GM23338 (cell line): ENCODE results near the gene SPDL1. TPM values are rescaled to one million over a fixed set of nuclear protein-coding genes. Genes with fewer than 3 reads are reported as not detected.

Experiments
- ATAC-seq: fragments of 200-7000 bp; cut with Tn5 transposase; 3 replicates; pipeline ENCODE4 v1.9.1; 2020
- DNase-seq: peaks from one replicate; pipeline ENCODE4 v3.0.0-alpha.2; 2015; ENCODE audit warnings: low spot score
- H2AFZ ChIP-seq: fragments of 200-600 bp; sonication (generic); 2 replicates; pipeline ENCODE4 v1.8.0; 2016; ENCODE audit warnings: antibody characterized with exemption, mild to moderate bottlenecking, moderate library complexity
- H3F3A ChIP-seq: fragments of 200-600 bp; sonication (generic); replicated peaks from 2 replicates; pipeline ENCODE4 v1.8.0; 2017; ENCODE audit warnings: antibody characterized with exemption, mixed run types, low read depth
- H3K27ac ChIP-seq: fragments of 200-600 bp; sonication (generic); 2 replicates; pipeline ENCODE4 v1.6.1; 2016; ENCODE audit warnings: low read depth
- H3K27me3 ChIP-seq: fragments of 200-600 bp; sonication (generic); 2 replicates; pipeline ENCODE4 v1.8.0; 2016; ENCODE audit warnings: mild to moderate bottlenecking, mixed run types, moderate library complexity; ENCODE audit not compliant: insufficient read depth
- H3K36me3 ChIP-seq: fragments of 200-600 bp; sonication (generic); 2 replicates; pipeline ENCODE4 v1.8.0; 2016; ENCODE audit warnings: mild to moderate bottlenecking; ENCODE audit not compliant: insufficient read depth
- H3K4me1 ChIP-seq: fragments of 200-600 bp; sonication (generic); 2 replicates; pipeline ENCODE4 v1.8.0; 2016; ENCODE audit warnings: mild to moderate bottlenecking, moderate library complexity; ENCODE audit not compliant: insufficient read depth
- H3K4me2 ChIP-seq: fragments of 200-600 bp; sonication (generic); 2 replicates; pipeline ENCODE4 v1.7.1; 2017; ENCODE audit warnings: mixed run types
- H3K4me3 ChIP-seq: fragments of 200-600 bp; sonication (generic); 2 replicates; pipeline ENCODE4 v1.6.1; 2016; ENCODE audit warnings: mixed run types
- H3K79me2 ChIP-seq: fragments of 200-600 bp; sonication (generic); replicated peaks from 2 replicates; pipeline ENCODE4 v1.8.0; 2017; ENCODE audit warnings: mild to moderate bottlenecking; ENCODE audit not compliant: insufficient read depth
- H3K9me2 ChIP-seq: fragments of 200-600 bp; sonication (generic); 2 replicates; pipeline ENCODE4 v1.8.0; 2017; ENCODE audit not compliant: insufficient read depth
- H4K20me1 ChIP-seq: fragments of 200-600 bp; sonication (generic); replicated peaks from 2 replicates; pipeline ENCODE4 v1.8.0; 2017; ENCODE audit warnings: mild to moderate bottlenecking; ENCODE audit not compliant: insufficient read depth
- H3K27ac Mint-ChIP-seq: 2 replicates; pipeline ENCODE4 v1.8.0; 2020; ENCODE audit warnings: inconsistent platforms, mild to moderate bottlenecking, moderate library complexity, mixed read lengths
- H3K27me3 Mint-ChIP-seq: 3 replicates; pipeline ENCODE4 v1.8.0; 2022; ENCODE audit warnings: low read depth, mild to moderate bottlenecking, moderate library complexity, mixed read lengths, inconsistent platforms; ENCODE audit not compliant: insufficient read depth, poor library complexity
- H3K36me3 Mint-ChIP-seq: 3 replicates; pipeline ENCODE4 v1.8.0; 2021; ENCODE audit warnings: low read depth, mild to moderate bottlenecking, inconsistent platforms, moderate library complexity, mixed read lengths
- H3K4me1 Mint-ChIP-seq: 3 replicates; pipeline ENCODE4 v1.8.0; 2020; ENCODE audit warnings: mild to moderate bottlenecking, inconsistent platforms, mixed read lengths
- H3K4me3 Mint-ChIP-seq: 3 replicates; pipeline ENCODE4 v1.8.0; 2021; ENCODE audit warnings: moderate library complexity, mild to moderate bottlenecking, inconsistent platforms, mixed read lengths
- H3K9me3 Mint-ChIP-seq: 3 replicates; pipeline ENCODE4 v1.8.0; 2020; ENCODE audit warnings: moderate library complexity, mild to moderate bottlenecking, inconsistent platforms, mixed read lengths
- CTCF ChIP-seq, 2 experiments: fragments of 200-600 bp in 1 of 2; sonication (generic) in 1 of 2; conservative IDR thresholded peaks; 2 replicates each; pipeline versions ENCODE4 v1.5.1 to v1.6.1; 2016 to 2017; ENCODE audit warnings: antibody characterized with exemption in 2 of 2, low read depth in 2 of 2, mild to moderate bottlenecking in 2 of 2, moderate library complexity in 1 of 2
- ETS1 ChIP-seq: IDR thresholded peaks from 2 replicates; pipeline ENCODE4 v1.6.1; 2016; ENCODE audit warnings: antibody characterized with exemption
- EZH2 ChIP-seq: fragments of 200-600 bp; sonication (generic); IDR thresholded peaks from one replicate; pipeline ENCODE4 v1.8.0; 2017; ENCODE audit warnings: antibody characterized with exemption, mild to moderate bottlenecking, low read depth; ENCODE audit not compliant: unreplicated experiment
- EZH2phosphoT487 ChIP-seq: fragments of 200-600 bp; sonication (generic); IDR thresholded peaks from one replicate; pipeline ENCODE4 v1.8.1; 2018; ENCODE audit warnings: antibody characterized with exemption; ENCODE audit not compliant: unreplicated experiment
- JUNB ChIP-seq: IDR thresholded peaks from one replicate; pipeline ENCODE4 v1.6.1; 2016; ENCODE audit warnings: antibody characterized with exemption; ENCODE audit not compliant: unreplicated experiment
- NANOG ChIP-seq: IDR thresholded peaks from 2 replicates; pipeline ENCODE4 v1.6.1; 2016; ENCODE audit warnings: antibody characterized with exemption, borderline replicate concordance
- POLR2AphosphoS5 ChIP-seq: IDR thresholded peaks from 2 replicates; pipeline ENCODE4 v1.6.1; 2016; ENCODE audit warnings: antibody characterized with exemption, low read depth
- REST ChIP-seq: IDR thresholded peaks from one replicate; pipeline ENCODE4 v1.6.1; 2018; ENCODE audit warnings: antibody characterized with exemption; ENCODE audit not compliant: unreplicated experiment
- STAT1 ChIP-seq: IDR thresholded peaks from one replicate; pipeline ENCODE4 v1.6.1; 2016; ENCODE audit warnings: antibody characterized with exemption; ENCODE audit not compliant: unreplicated experiment
- ZNF114 ChIP-seq: fragments of 250-450 bp; sonication (Bioruptor Pico); IDR thresholded peaks from 2 replicates; pipeline ENCODE4 v1.5.0; 2020; ENCODE audit warnings: mild to moderate bottlenecking, moderate library complexity
- ZNF331 ChIP-seq: fragments of 250-450 bp; sonication (Bioruptor Pico); IDR thresholded peaks from 2 replicates; pipeline ENCODE4 v1.5.0; 2020; ENCODE audit warnings: low read depth, mild to moderate bottlenecking, moderate library complexity
- ZNF462 ChIP-seq: fragments of 250-450 bp; sonication (Bioruptor Pico); IDR thresholded peaks from 2 replicates; pipeline ENCODE4 v1.5.0; 2020; ENCODE audit warnings: mild to moderate bottlenecking, moderate library complexity
- polyA plus RNA-seq: library from polyadenylated mRNA; unstranded; fragments of >200 nt; fragmentation: Nextera tagmentation; extraction: Ambion mirVana; gene quantifications from 2 replicates; pipeline ENCODE4 v1.2.1, GENCODE V29; 2016
- total RNA-seq: library from RNA; depleted of rRNA; stranded (reverse); fragments of >200 nt; shearing (Covaris generic); gene quantifications from 2 replicates; pipeline ENCODE4 v1.2.3, GENCODE V29; 2014

SPDL1 gene
- total and polyA plus RNA-seq, 2 experiments from 2014 or later: 76.9 to 79.6 TPM

- DNase-seq (no peak), ATAC-seq (no peak)
- Mint-ChIP-seq H3K36me3 (no peaks in the 10 kb centered on the region), H3K4me1 (peaks cover 4% of the 10 kb centered on the region; the same call in 2 of the 3 replicates), H3K27me3 (peaks cover 4% of the 10 kb centered on the region), H3K9me3 (no peaks in the 10 kb centered on the region), H3K27ac (no peak overlapping the region), H3K4me3 (no peak overlapping the region)
- no peak for TF ChIP-seq EZH2
- TF ChIP-seq ETS1: no peak
- TF ChIP-seq STAT1: no peak
- no peak for TF ChIP-seq REST
- TF ChIP-seq ZNF462: no peak
- no peak for TF ChIP-seq POLR2AphosphoS5
- no peak for TF ChIP-seq ZNF331 (CRISPR knock-in tag)
- TF ChIP-seq NANOG: no peak
- TF ChIP-seq EZH2phosphoT487: no peak
- no peak for TF ChIP-seq ZNF114 (CRISPR knock-in tag)
- TF ChIP-seq CTCF (conservative IDR thresholded peaks at IDR 0.05; ENCODE audit: low read depth in 2 of 2): no peak
- TF ChIP-seq JUNB: no peak
- Histone ChIP-seq H3F3A (no peaks in the 10 kb centered on the region), H3K36me3 (no peaks in the 10 kb centered on the region), H3K4me1 (no peaks in the 10 kb centered on the region), H3K9me2 (no peaks in the 10 kb centered on the region), H4K20me1 (no peaks in the 10 kb centered on the region), H3K27ac (no peak overlapping the region), H3K79me2 (no peaks in the 10 kb centered on the region), H3K27me3 (no peaks in the 10 kb centered on the region), H3K4me3 (no peak overlapping the region), H2AFZ (no peak overlapping the region), H3K4me2 (no peak overlapping the region)
Observed at GRCh38 chr5:169546346-169546745, 37.2 kb upstream of the SPDL1 start.
